Endothelial cell of umbilical vein (primary cell): ENCODE results near the gene RNFT2. TPM values are rescaled to one million over a fixed set of nuclear protein-coding genes. Genes with fewer than 3 reads are reported as not detected.

ENCODE experiments used
- BruUV-seq: library from RNA; stranded (reverse); fragments of 400-500 nt; replicated peaks from 2 replicates; lab custom pipeline; 2021; lab: Mats Ljungman, UMichigan
- CTCF ChIA-PET: fragments of 300-600, 350-600 bp; sonication (Branson Sonifier 250); formaldehyde crosslinking; loops from one replicate; lab custom pipeline; 2021; ENCODE audit warnings: antibody characterized with exemption, inconsistent platforms; lab: Charles Lee
- POLR2A ChIA-PET: fragments of 300-600, 350-600 bp; sonication (Branson Sonifier 250); formaldehyde crosslinking; loops from one replicate; lab custom pipeline; 2021; ENCODE audit warnings: antibody characterized with exemption, inconsistent platforms; lab: Charles Lee
- DNase-seq: peaks from one replicate; pipeline ENCODE4 v3.0.0-alpha.2; 2011; ENCODE audit warnings: low read depth, low spot score
- FAIRE-seq: peaks from 2 replicates; lab custom pipeline; 2011; peaks lifted over from hg19 to GRCh38; lab: Jason Lieb, UNC
- H2AFZ ChIP-seq: 2 replicates; pipeline ENCODE4 v1.6.0; 2012; ENCODE audit warnings: low read depth, low read length, control low read depth, inconsistent platforms
- H3K27ac ChIP-seq: 2 replicates; pipeline ENCODE4 v1.5.1; 2011; ENCODE audit warnings: low read depth, mild to moderate bottlenecking, control low read depth, low read length, moderate library complexity; ENCODE audit not compliant: insufficient read depth
- H3K27me3 ChIP-seq, 2 experiments: 2 replicates each; pipeline versions ENCODE4 v1.6.0 to v1.6.1; 2011; ENCODE audit warnings: low read length in 2 of 2, mixed read lengths in 1 of 2; ENCODE audit not compliant: control insufficient read depth in 2 of 2, insufficient read depth in 2 of 2
- H3K36me3 ChIP-seq, 2 experiments: 2 replicates in 1 of 2; 3 replicates in 1 of 2; pipeline ENCODE4 v1.5.1; 2011; ENCODE audit warnings: low read length in 2 of 2, mild to moderate bottlenecking in 1 of 2, moderate library complexity in 1 of 2; ENCODE audit not compliant: control insufficient read depth in 2 of 2, insufficient read depth in 2 of 2; ENCODE audit errors: extremely low read depth in 1 of 2
- H3K4me1 ChIP-seq: 3 replicates; pipeline ENCODE4 v1.5.1; 2011; ENCODE audit warnings: mild to moderate bottlenecking, low read length; ENCODE audit not compliant: control insufficient read depth, insufficient read depth; ENCODE audit errors: extremely low read depth
- H3K4me2 ChIP-seq: 2 replicates; pipeline ENCODE4 v1.6.1; 2011; ENCODE audit warnings: low read length, control low read depth, mixed read lengths; ENCODE audit not compliant: insufficient read depth
- H3K4me3 ChIP-seq, 3 experiments: fragments of 200-600 bp in 1 of 3; sonication (generic), shearing (Covaris generic) in 1 of 3; replicated peaks in 1 of 3; 2 replicates each; pipeline ENCODE4 v1.5.1; 2011 to 2016; ENCODE audit warnings: control low read depth in 3 of 3, low read length in 3 of 3, mild to moderate bottlenecking in 2 of 3, inconsistent platforms in 1 of 3, low read depth in 1 of 3, moderate library complexity in 1 of 3; ENCODE audit not compliant: insufficient read depth in 1 of 3
- H3K79me2 ChIP-seq: 2 replicates; pipeline ENCODE4 v1.6.0; 2012; ENCODE audit warnings: low read length, inconsistent platforms; ENCODE audit not compliant: control insufficient read depth, insufficient read depth
- H3K9ac ChIP-seq: replicated peaks from 2 replicates; pipeline ENCODE3; 2011; ENCODE audit warnings: low read length, control low read depth; ENCODE audit not compliant: insufficient read depth; ENCODE audit errors: extremely low read depth
- H3K9me1 ChIP-seq: replicated peaks from 3 replicates; pipeline ENCODE4 v1.6.0; 2011; ENCODE audit warnings: mild to moderate bottlenecking, low read length; ENCODE audit not compliant: control insufficient read depth, insufficient read depth; ENCODE audit errors: extremely low read depth
- H3K9me3 ChIP-seq: replicated peaks from 2 replicates; pipeline ENCODE4 v1.5.1; 2012; ENCODE audit warnings: low read length, inconsistent platforms; ENCODE audit not compliant: control insufficient read depth, insufficient read depth
- H4K20me1 ChIP-seq: replicated peaks from 2 replicates; pipeline ENCODE3; 2011; ENCODE audit warnings: mild to moderate bottlenecking, low read length; ENCODE audit not compliant: control insufficient read depth, insufficient read depth; ENCODE audit errors: extremely low read depth
- EZH2 ChIP-seq: IDR thresholded peaks from 2 replicates; pipeline ENCODE4 v1.6.1; 2012; ENCODE audit warnings: borderline replicate concordance, low read depth, mild to moderate bottlenecking, moderate library complexity, low read length, inconsistent platforms; ENCODE audit not compliant: severe bottlenecking
- FOS ChIP-seq: IDR thresholded peaks from 2 replicates; pipeline ENCODE4 v1.6.1; 2011; ENCODE audit warnings: mild to moderate bottlenecking, low read length, moderate library complexity, borderline replicate concordance; ENCODE audit not compliant: insufficient read depth
- MYC ChIP-seq: IDR thresholded peaks from one replicate; pipeline ENCODE4 v1.6.1; 2011; ENCODE audit warnings: mild to moderate bottlenecking, low read depth, low read length
- POLR2A ChIP-seq: IDR thresholded peaks from 2 replicates; pipeline ENCODE4 v1.6.1; 2012; ENCODE audit warnings: low read depth, mild to moderate bottlenecking, control low read depth, low read length
- POLR2AphosphoS5 ChIP-seq: IDR thresholded peaks from 2 replicates; pipeline ENCODE4 v1.6.1; 2012; ENCODE audit warnings: low read depth, mild to moderate bottlenecking, control low read depth, low read length, moderate library complexity; ENCODE audit not compliant: insufficient read depth
- dilution Hi-C: fragments of 300-500 bp; cut with MboI; formaldehyde crosslinking; loops from one replicate; pipeline ENCODE4 v1.15.0; 2019; ENCODE audit warnings: low sequenced_read_pairs; ENCODE audit not compliant: extremely low pct_ligation_motif_present
- intact Hi-C: fragments of 100-400 bp; cut with micrococcal nuclease; formaldehyde crosslinking; loops from one replicate; pipeline ENCODE4 v1.10.0; 2022
- polyA plus RNA-seq, 4 experiments: library from polyadenylated mRNA; depleted of rRNA in 3 of 4; stranded (reverse) in 3 of 4; unstranded in 1 of 4; fragments of >200 nt; gene quantifications; 2 replicates each; pipeline versions ENCODE4 v1.2.1 to v1.2.3, GENCODE V29; 2011 to 2012; ENCODE audit warnings: missing spikeins in 1 of 4
- total RNA-seq: library from RNA; stranded (reverse); gene quantifications from 2 replicates; pipeline ENCODE4 v1.2.3, GENCODE V29; 2021
- TF ChIP-seq, protein P1 (sequence below), 2 donors: IDR thresholded peaks; 1 replicate in 1 of 2; 2 replicates in 1 of 2; pipeline ENCODE4 v1.5.1; 2011; ENCODE audit warnings: low read length in 2 of 2, mild to moderate bottlenecking in 2 of 2, moderate library complexity in 2 of 2, control low read depth in 1 of 2, inconsistent platforms in 1 of 2, low read depth in 1 of 2; ENCODE audit not compliant: insufficient read depth in 1 of 2; ENCODE audit errors: extremely low read depth in 1 of 2
- TF ChIP-seq, protein P2 (sequence below): IDR thresholded peaks from 2 replicates; pipeline ENCODE4 v1.6.1; 2011; ENCODE audit not compliant: insufficient read depth, insufficient read length

Gene RNFT2
- total and polyA plus RNA-seq, 2 donors (not counting 3 experiments of a cell fraction or from before 2014, with no cell fraction given) = 1.4 to 6.6 TPM

DNA sequence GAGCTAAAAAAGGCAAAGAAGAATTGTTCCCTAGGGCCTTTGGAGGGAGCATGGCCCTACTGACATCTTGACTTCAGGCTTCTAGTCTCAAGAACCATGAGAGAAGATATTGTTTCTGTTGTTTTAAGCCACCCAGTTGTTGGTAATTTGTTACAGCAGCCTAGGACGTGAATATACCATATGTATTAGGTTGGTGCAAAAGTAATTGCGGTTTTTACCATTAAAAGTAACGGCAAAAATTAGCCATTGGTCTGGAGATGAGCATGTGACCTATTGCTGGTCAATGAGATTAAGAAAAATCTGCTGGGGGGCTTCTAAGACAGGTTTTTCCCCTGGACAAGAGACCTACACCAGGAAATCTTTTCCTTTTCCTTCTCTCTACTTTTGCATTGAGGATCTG is 152.9 kb downstream of the RNFT2 start:
- Histone ChIP-seq H3K79me2 (no peaks in the 10 kb centered on the region), H3K36me3 (no peaks in the 10 kb centered on the region), H3K9me3 (no peaks in the 10 kb centered on the region), H3K9me1 (no peaks in the 10 kb centered on the region), H3K4me3 (no peak overlapping the region), H3K27me3 (peaks cover 0 to 2% of the 10 kb centered on the region in 2 experiments), H3K9ac (no peak overlapping the region), H3K27ac (no peak overlapping the region), H3K4me2 (no peak overlapping the region), H3K4me1 (no peaks in the 10 kb centered on the region), H2AFZ (no peak overlapping the region), H4K20me1 (no peaks in the 10 kb centered on the region)
- no TSS peak for BruUV-seq
- ChIA-PET POLR2A (no interaction called here), CTCF (no interaction called here)
- DNase-seq = no peak
- no peak for FAIRE-seq
- TF ChIP-seq MYC = no peak
- TF ChIP-seq, protein P1, sequence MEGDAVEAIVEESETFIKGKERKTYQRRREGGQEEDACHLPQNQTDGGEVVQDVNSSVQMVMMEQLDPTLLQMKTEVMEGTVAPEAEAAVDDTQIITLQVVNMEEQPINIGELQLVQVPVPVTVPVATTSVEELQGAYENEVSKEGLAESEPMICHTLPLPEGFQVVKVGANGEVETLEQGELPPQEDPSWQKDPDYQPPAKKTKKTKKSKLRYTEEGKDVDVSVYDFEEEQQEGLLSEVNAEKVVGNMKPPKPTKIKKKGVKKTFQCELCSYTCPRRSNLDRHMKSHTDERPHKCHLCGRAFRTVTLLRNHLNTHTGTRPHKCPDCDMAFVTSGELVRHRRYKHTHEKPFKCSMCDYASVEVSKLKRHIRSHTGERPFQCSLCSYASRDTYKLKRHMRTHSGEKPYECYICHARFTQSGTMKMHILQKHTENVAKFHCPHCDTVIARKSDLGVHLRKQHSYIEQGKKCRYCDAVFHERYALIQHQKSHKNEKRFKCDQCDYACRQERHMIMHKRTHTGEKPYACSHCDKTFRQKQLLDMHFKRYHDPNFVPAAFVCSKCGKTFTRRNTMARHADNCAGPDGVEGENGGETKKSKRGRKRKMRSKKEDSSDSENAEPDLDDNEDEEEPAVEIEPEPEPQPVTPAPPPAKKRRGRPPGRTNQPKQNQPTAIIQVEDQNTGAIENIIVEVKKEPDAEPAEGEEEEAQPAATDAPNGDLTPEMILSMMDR (IDR thresholded peaks at IDR 0.05; ENCODE audit: extremely low read depth in 1 of 2, insufficient read depth in 1 of 2, low read depth in 1 of 2, low read length in 2 of 2) = no peak
- TF ChIP-seq EZH2 = no peak
- TF ChIP-seq, protein P2, sequence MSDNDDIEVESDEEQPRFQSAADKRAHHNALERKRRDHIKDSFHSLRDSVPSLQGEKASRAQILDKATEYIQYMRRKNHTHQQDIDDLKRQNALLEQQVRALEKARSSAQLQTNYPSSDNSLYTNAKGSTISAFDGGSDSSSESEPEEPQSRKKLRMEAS = no peak
- TF ChIP-seq POLR2A = no peak
- TF ChIP-seq POLR2AphosphoS5 = no peak
- no peak for TF ChIP-seq FOS
- dilution Hi-C loops (no loop called here), intact Hi-C loops (no loop called here)
